Ramos (cell line): ENCODE measurements around the gene PPP2R5E.
"Not testable (repeated sequence)": the region's sequence is repeated elsewhere in the genome, so short reads cannot be mapped to it uniquely, and the experiment has no call there.

Experiments
- in situ Hi-C: fragments of 300-500 bp; cut with MboI; formaldehyde crosslinking; loops from one replicate; pipeline ENCODE4 v1.14.3; 2022; ENCODE audit warnings: low sequenced_read_pairs; ENCODE audit not compliant: unreplicated experiment

PPP2R5E gene

DNA sequence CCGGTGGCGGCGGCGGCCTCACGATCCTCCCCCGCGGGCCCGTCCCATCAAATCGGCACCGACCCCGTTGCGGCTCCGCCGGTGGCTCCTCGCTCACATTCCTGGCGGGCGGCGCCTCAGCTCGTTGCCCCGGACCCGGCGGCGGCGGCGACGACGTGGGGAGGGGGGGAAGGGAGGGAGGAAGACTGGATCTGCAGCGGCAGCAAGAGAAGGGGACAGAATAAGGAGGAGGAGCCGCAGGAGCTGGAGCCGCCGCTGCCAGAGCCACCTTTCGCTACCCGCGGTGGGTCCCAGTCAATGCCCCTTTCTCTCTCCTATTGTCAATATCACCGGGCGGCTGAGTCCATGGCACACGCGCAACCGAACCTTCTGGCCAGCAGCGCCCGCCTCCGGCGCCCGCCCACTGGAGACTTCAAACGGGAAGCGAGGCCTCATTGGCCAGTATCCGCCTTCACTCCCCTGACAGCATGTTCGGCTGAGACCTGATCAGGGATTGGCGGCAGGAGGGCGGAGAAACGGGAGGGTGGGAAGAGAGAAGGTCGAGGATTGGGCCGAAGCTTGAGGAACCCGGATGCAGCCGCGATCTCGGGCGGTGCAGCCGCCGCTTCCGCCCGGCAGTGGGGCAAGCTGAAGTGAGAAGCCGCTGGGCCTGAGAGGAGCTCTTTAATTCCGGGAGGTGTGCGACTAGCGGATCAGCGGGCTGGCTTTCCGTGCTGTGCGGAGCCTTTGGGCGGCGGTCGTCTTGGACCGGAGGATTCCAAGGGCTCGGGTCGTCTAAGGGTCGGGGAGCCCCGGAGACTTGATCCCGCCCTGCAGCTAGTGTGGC lies at the start of gene PPP2R5E:
TSS of gene PPP2R5E (minus strand) at position 378 of the 826 bp plus-strand sequence. CDS start 3,692 bp downstream, outside the sequence.
- in situ Hi-C loops, result no loop called here

- in situ Hi-C loops, result not testable (repeated sequence)
Measured at GRCh38 chr14:63583046-63583445, 39.9 kb upstream of the PPP2R5E start.

GRCh38 chr14:63581491-63581890 lies 38.3 kb upstream of the PPP2R5E start:
- in situ Hi-C loops, result no loop called here

DNA sequence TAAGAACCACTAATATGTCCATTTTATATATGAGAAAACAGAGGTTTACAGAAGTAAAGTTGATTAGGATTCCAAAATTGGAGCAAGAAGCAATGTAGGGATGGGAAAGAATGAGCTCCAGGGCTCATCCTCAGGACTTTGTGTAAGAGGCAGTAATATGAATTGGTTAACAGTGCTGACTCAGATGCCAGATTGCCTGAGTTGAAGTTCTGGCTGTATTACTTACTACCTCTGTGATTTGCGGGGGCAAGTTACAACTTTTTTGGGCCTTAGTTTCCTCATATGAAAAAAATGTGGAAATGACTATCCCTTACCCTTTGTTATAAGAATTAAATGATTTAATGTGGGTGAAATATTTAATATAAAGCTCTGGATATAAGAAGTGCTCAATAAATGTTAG lies 35.1 kb upstream of the PPP2R5E start:
- in situ Hi-C loops, result no loop called here

- in situ Hi-C loops, result no loop called here
Measured at GRCh38 chr14:63573581-63573980, 30.4 kb upstream of the PPP2R5E start.

- in situ Hi-C loops, result no loop called here
Measured at GRCh38 chr14:63565448-63565847, 22.3 kb upstream of the PPP2R5E start.

GRCh38 chr14:63564318-63564717 lies 21.1 kb upstream of the PPP2R5E start:
- in situ Hi-C loops, result no loop called here

- in situ Hi-C loops, result no loop called here
Measured at GRCh38 chr14:63563370-63564026, 20.3 kb upstream of the PPP2R5E start.

DNA sequence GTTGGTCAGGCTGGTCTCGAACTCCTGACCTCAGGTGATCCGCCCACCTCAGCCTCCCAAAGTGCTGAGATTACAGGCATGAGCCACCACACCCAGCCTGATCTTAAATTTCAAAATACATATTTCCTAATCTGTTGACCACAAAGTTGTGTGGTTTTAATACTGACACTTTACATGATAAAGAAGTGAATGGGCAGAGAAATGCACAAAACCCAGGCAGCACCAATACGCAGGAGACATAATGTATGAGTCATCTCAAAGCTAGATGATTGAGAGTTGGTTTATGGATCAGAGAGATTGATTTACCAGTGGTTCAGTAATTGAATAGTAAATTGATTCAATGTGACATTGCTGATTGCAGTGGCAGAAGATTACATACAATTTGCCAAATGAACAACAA lies 19.2 kb upstream of the PPP2R5E start:
- in situ Hi-C loops, result no loop called here

GRCh38 chr14:63555572-63555971 lies 12.4 kb upstream of the PPP2R5E start:
- in situ Hi-C loops, result no loop called here

DNA sequence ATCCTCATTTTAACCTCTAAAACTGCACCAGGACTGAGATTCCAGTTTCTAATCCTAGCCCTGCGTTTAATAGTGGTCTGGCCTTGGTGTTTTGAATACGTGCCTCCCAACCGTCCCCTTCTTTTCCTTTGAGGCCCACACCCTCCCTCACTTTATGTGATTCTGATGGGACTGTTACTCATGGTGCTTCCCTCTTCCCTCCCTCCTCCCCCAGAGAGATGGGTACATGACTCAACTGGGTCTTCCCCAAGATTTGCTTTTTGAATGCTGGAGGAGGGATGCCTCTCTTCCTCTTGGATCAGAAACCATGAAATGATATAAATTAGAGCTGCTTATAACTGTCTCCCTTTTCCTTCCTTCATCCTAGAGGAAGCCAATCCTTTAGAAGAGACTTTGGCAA lies 8.2 kb upstream of the PPP2R5E start:
- in situ Hi-C loops, result no loop called here

- in situ Hi-C loops, result no loop called here
Measured at GRCh38 chr14:63547798-63548335, 4.7 kb upstream of the PPP2R5E start.

DNA sequence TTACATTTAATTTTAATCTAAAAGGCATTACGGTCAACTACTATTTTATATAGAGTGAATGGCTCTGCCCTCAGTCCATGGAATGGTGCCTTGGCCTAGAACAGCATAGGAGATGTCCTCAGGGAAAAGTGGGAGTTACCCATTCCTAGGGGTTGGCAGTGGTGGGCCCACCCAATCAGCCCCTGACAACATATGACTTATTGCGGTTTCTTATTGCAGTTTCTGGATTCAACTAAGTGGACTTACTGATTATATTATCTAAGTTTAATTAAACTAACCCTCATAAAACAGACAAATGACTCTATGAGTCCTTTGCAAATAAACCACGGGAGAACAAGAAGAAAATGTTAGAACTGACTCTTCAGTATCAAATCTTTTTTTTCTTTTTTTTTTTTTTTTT lies 2.3 kb upstream of the PPP2R5E start:
- in situ Hi-C loops, result no loop called here

GRCh38 chr14:63544591-63545299 lies 1.6 kb upstream of the PPP2R5E start:
- in situ Hi-C loops, result no loop called here

DNA sequence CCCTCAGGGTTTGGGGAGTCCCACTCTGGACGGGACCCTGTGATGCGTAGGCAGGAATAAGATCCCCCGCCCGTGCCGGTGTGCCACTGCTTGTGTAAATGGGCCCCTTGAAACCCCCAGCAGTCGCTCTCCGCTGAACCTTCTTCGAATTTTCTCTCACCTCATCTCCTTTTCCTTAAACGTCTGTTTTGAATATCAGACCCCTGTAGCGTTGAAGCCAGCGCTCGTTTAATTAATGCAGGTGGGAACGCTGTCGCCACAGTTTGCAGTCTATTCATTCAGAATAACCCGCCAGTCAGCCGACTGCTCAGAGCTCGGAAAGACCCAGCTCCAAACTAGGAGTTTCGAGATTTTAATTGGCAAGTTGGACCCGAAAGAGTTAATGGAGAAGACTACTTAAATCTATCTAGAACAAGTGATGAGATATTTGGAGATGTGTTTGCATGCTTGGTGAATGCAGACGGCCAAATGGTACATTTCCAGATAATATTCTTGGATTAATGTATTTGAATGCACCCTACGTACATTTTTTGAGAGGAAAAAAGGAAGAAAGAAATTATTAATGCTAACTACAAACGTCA lies 739 bp upstream of the PPP2R5E start:
- in situ Hi-C loops, result no loop called here

DNA sequence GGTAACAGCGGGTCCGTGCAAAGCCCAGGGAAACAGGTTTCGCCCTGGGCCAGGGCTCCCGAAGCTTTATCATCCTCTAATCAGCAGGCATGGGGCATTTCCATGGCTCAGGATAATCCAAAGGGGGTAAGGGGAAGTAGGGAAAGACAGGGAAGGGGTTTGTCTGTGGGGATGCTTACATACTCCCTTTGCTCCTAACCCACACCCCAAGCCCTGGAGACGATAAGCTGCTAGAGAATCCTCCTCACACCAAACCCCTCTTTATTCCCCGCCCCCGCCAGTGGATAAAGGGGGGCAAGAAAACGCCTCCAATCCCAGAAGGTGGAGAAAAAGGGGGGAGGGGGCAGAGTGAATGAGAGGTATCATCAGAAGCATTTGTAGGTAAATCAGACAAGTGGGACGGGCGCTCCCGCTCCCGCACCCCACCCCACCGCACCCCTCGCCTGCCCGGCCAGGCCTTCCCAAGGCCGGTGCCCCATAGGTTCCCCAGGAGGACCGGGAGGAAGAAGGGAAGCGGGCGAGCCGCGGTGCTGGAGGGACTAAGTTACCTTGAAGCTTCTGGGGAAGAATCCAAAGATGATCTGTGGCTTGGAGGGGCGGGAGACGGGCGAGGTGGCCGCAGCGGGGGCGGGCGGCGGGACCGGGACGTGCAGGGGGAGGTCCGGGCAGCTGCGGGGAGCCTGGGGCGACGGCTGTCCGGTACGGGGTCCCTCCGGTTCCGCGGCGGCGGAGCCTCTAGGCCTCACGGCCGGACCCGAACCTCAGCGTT lies 762 bp downstream of the PPP2R5E start:
- in situ Hi-C loops, result no loop called here

DNA sequence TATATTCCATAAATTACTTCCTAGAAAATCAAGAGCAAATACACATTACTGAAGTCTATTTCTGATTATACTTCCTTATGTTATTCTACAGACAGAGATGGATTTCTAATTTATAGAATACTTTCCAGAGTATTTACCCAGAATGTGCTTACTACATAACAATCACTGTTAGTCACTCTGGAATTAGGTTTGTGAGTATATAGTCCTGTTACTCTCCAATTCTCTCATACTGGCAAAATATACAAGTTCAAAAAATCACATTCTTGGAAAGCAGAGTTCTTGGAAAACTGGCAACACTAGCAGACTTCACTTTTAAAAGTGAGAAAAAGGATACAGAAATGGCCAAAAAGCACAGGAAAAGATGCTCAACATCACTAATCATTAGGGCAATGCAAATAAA lies 7.3 kb downstream of the PPP2R5E start:
- in situ Hi-C loops, result no loop called here

DNA sequence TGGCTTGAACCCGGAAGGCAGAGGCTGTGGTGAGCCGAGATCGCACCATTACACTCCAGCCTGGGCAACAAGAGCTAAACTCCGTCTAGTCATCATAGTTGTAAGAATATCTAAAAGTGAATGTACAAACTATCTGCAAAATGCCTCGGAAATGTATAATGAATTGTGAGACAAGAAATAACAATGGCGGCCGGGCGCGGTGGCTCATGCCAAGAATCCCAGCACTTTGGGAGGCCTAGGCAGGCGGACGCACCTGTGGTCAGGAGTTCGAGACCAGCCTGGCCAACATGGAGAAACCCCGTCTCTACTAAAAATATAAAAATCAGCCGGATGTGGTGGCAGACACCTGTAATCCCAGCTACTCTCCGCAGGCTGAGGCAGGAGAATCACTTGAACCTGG lies 9.7 kb downstream of the PPP2R5E start:
- in situ Hi-C loops, result no loop called here

DNA sequence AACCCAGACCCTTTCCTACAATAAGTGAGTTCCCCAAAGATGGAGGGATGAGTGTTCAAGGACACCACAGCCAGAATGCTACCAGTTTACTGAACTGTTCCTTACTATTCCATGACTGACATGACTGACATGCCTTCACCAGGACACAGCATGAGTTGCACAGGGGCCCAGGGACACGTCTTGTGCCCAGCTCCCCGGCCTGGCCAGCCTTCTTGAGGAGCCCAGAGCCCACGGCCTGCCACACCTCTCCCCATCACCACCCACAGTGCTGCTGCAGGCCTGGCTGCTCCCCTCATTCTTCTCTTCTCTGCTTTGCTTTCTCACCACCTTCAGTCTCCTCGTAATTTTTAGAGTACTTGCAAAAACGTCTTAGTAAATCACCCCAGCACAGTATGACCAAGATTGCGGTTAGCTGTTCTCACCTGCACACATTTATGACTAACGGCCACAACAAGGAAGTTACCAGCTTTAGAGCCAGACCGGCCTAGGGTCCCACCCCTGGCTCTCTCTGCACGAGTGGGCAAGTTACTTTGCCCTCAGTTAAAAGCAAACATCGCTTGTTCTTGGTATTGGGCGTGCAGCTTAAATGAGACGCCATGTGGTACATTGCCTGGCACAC lies 18.5 kb downstream of the PPP2R5E start:
- in situ Hi-C loops, result no loop called here
